ENCODE results near the gene SH3D19. TPM values are rescaled to one million over a fixed set of nuclear protein-coding genes. Genes with fewer than 3 reads are reported as not detected.

Gene SH3D19
- polyA plus RNA-seq, 3 donors = not detected

DNA sequence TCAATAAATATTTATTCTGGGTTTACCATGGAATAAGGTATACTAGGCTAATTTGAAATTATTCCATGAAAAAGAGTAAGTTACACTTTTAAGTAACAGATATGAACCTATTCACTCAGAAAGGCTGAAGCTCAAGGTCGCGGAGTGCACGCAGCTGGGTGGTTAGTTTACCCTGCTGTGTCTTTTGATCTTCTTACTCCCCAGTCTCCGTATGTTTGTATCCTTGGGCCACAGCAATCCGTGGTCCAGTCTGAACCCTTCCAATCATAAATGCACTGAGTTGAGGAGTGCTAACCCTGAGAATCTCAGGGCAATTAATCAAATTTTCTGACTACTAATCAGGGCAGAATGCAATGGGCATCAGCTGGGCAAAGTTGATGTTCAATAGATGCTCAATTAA lies 192.1 kb downstream of the SH3D19 start:
- H3K79me2 ChIP-seq (ENCODE audit: insufficient read depth, low read length) = no peaks in the 10 kb centered on the region
- no peaks in the 10 kb centered on the region for H3K4me1 ChIP-seq (ENCODE audit: control insufficient read depth in 1 of 2, insufficient read depth in 2 of 2, low read length in 2 of 2)
- H3K36me3 ChIP-seq (replicated peaks in 1 of 2; ENCODE audit: control insufficient read depth in 1 of 2, insufficient read depth in 2 of 2, low read length in 2 of 2) = no peaks in the 10 kb centered on the region
- DNase-seq = no peak
- Mint-ChIP-seq H3K27ac (no peak overlapping the region), H3K4me1 (peaks cover 3% of the 10 kb centered on the region), H3K4me3 (no peak overlapping the region), H3K27me3 (ENCODE audit: low read depth in 3 of 3) (peaks cover 0 to 2% (median 0%) of the 10 kb centered on the region in 3 donors), H3K9me3 (no peaks in the 10 kb centered on the region), H3K36me3 (no peaks in the 10 kb centered on the region)
- H3K9ac ChIP-seq (ENCODE audit: insufficient read depth, low read length, poor library complexity, severe bottlenecking) = no peak overlapping the region
- H2AFZ ChIP-seq (ENCODE audit: insufficient read depth, low read depth, low read length, poor library complexity, severe bottlenecking) = no peak overlapping the region
- TF ChIP-seq, protein P1, sequence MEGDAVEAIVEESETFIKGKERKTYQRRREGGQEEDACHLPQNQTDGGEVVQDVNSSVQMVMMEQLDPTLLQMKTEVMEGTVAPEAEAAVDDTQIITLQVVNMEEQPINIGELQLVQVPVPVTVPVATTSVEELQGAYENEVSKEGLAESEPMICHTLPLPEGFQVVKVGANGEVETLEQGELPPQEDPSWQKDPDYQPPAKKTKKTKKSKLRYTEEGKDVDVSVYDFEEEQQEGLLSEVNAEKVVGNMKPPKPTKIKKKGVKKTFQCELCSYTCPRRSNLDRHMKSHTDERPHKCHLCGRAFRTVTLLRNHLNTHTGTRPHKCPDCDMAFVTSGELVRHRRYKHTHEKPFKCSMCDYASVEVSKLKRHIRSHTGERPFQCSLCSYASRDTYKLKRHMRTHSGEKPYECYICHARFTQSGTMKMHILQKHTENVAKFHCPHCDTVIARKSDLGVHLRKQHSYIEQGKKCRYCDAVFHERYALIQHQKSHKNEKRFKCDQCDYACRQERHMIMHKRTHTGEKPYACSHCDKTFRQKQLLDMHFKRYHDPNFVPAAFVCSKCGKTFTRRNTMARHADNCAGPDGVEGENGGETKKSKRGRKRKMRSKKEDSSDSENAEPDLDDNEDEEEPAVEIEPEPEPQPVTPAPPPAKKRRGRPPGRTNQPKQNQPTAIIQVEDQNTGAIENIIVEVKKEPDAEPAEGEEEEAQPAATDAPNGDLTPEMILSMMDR (IDR thresholded peaks at IDR 0.05) = no peak
- 97% methylated on average over 5 of the region's 5 CpGs for WGBS (ENCODE audit: insufficient coverage)
- H4K20me1 ChIP-seq (ENCODE audit: insufficient read depth, low read length) = no peaks in the 10 kb centered on the region
- intact Hi-C loops (cut with micrococcal nuclease) = no loop called here
- no peaks in the 10 kb centered on the region for H3K27me3 ChIP-seq (ENCODE audit: control insufficient read depth in 2 of 2, insufficient read depth in 2 of 2, low read length in 2 of 2)
- H3K27ac ChIP-seq (ENCODE audit: low read depth in 1 of 2, low read length in 2 of 2) = no peak overlapping the region
- no peak overlapping the region for H3K4me3 ChIP-seq (replicated peaks in 1 of 3; ENCODE audit: low read depth in 2 of 3, low read length in 3 of 3)
- H3K9me3 ChIP-seq (replicated peaks in 1 of 2; ENCODE audit: control insufficient read depth in 1 of 2, insufficient read depth in 1 of 2, low read length in 2 of 2) = no peaks in the 10 kb centered on the region
- no peak overlapping the region for H3K4me2 ChIP-seq (replicated peaks; ENCODE audit: extremely low read depth, low read length, poor library complexity, severe bottlenecking)

DNA sequence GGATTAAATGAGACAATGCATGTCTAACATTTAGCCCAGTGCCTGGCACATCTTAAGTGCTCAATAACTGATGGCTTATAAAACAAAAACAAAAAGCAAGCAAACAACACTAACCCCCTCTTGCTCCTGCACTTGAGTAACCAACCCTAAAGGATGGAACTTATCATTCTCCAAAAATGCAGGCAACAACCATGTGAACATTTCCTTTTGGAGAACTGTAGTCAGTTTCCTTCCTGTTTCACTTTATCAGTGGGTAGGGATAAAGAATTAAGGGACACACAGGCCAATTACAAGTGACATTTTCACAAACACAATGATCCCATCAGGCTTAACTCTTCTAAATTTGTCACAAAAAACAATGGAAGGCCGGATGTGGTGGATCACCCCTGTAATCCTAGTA lies 195.6 kb downstream of the SH3D19 start:
- H3K4me3 Mint-ChIP-seq = no peak overlapping the region
- intact Hi-C loops (cut with micrococcal nuclease) = no loop called here
- H3K36me3 Mint-ChIP-seq = no peaks in the 10 kb centered on the region
- TF ChIP-seq, protein P1 (IDR thresholded peaks at IDR 0.05) = no peak
- no peaks in the 10 kb centered on the region for H4K20me1 ChIP-seq (ENCODE audit: insufficient read depth, low read length)
- no peak overlapping the region for H3K4me2 ChIP-seq (replicated peaks; ENCODE audit: extremely low read depth, low read length, poor library complexity, severe bottlenecking)
- no peaks in the 10 kb centered on the region for H3K27me3 ChIP-seq (ENCODE audit: control insufficient read depth in 2 of 2, insufficient read depth in 2 of 2, low read length in 2 of 2)
- WGBS (ENCODE audit: insufficient coverage) = no CpG with 5 or more reads among the region's 1 CpG
- H3K27ac ChIP-seq (ENCODE audit: low read depth in 1 of 2, low read length in 2 of 2) = no peak overlapping the region
- no peak overlapping the region for H3K4me3 ChIP-seq (replicated peaks in 1 of 3; ENCODE audit: low read depth in 2 of 3, low read length in 3 of 3)
- H3K4me1 ChIP-seq (ENCODE audit: control insufficient read depth in 1 of 2, insufficient read depth in 2 of 2, low read length in 2 of 2) = no peaks in the 10 kb centered on the region
- peaks cover 3% of the 10 kb centered on the region for H3K4me1 Mint-ChIP-seq
- peaks cover 0 to 2% (median 0%) of the 10 kb centered on the region in 3 donors for H3K27me3 Mint-ChIP-seq (ENCODE audit: low read depth in 3 of 3)
- H3K9ac ChIP-seq (ENCODE audit: insufficient read depth, low read length, poor library complexity, severe bottlenecking) = peak overlapping the region; percentile 15
- H3K9me3 ChIP-seq (replicated peaks in 1 of 2; ENCODE audit: control insufficient read depth in 1 of 2, insufficient read depth in 1 of 2, low read length in 2 of 2) = no peaks in the 10 kb centered on the region
- no peaks in the 10 kb centered on the region for H3K79me2 ChIP-seq (ENCODE audit: insufficient read depth, low read length)
- no peak overlapping the region for H2AFZ ChIP-seq (ENCODE audit: insufficient read depth, low read depth, low read length, poor library complexity, severe bottlenecking)
- no peak for DNase-seq
- H3K9me3 Mint-ChIP-seq = no peaks in the 10 kb centered on the region
- no peak overlapping the region for H3K27ac Mint-ChIP-seq
- H3K36me3 ChIP-seq (replicated peaks in 1 of 2; ENCODE audit: control insufficient read depth in 1 of 2, insufficient read depth in 2 of 2, low read length in 2 of 2) = no peaks in the 10 kb centered on the region

Measured in CD14-positive monocyte (primary cell).